Fibroblast of the aortic adventitia (primary cell): ENCODE results near the gene SV2C. TPM values are rescaled to one million over a fixed set of nuclear protein-coding genes. Genes with fewer than 3 reads are reported as not detected.

Experiments
- DNase-seq: peaks from one replicate; pipeline ENCODE4 v3.0.0-alpha.2; 2010; ENCODE audit warnings: low read depth
- H3K4me3 ChIP-seq: 2 replicates; pipeline ENCODE4 v1.5.1; 2011; ENCODE audit warnings: low read depth, mild to moderate bottlenecking, control low read depth, low read length, moderate library complexity
- total RNA-seq: library from RNA; depleted of rRNA; stranded (reverse); fragments of >200 nt; gene quantifications from 2 replicates; pipeline ENCODE4 v1.2.3, GENCODE V29; 2012; ENCODE audit warnings: low replicate concordance
- TF ChIP-seq, protein P1 (sequence below): IDR thresholded peaks from 2 replicates; pipeline ENCODE4 v1.5.1; 2011; ENCODE audit warnings: mild to moderate bottlenecking, low read length, control low read depth, inconsistent platforms; ENCODE audit not compliant: insufficient read depth

SV2C gene
- total RNA-seq, 1 donor, result not detected

DNA sequence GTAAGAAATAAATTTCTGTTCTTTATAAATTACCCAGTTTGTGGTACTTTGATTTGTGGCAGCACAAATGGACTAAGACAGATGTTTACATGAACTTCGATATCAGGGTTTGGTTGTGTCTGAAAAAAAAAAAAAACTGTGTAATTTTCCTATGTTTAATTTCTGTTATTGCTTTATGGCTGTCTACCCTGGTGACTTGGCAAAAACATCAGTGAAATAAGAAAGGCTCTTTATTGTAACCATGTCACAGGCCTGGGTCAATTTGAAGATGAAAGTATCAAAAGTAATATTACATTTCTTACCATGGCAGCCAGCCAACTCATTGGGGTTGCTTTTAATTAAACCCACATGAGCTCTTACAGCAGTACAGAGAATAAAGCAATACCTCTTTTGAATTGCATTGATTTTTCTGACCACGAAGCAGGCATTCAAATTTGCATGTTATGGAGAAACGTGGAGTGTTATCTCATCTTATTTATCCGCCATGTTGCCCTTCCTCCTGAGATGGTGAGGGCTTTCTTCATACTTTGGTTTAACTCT is 20.6 kb upstream of the SV2C start:
- no peak overlapping the region for H3K4me3 ChIP-seq
- TF ChIP-seq, protein P1, sequence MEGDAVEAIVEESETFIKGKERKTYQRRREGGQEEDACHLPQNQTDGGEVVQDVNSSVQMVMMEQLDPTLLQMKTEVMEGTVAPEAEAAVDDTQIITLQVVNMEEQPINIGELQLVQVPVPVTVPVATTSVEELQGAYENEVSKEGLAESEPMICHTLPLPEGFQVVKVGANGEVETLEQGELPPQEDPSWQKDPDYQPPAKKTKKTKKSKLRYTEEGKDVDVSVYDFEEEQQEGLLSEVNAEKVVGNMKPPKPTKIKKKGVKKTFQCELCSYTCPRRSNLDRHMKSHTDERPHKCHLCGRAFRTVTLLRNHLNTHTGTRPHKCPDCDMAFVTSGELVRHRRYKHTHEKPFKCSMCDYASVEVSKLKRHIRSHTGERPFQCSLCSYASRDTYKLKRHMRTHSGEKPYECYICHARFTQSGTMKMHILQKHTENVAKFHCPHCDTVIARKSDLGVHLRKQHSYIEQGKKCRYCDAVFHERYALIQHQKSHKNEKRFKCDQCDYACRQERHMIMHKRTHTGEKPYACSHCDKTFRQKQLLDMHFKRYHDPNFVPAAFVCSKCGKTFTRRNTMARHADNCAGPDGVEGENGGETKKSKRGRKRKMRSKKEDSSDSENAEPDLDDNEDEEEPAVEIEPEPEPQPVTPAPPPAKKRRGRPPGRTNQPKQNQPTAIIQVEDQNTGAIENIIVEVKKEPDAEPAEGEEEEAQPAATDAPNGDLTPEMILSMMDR, result no peak
- no peak for DNase-seq

DNA sequence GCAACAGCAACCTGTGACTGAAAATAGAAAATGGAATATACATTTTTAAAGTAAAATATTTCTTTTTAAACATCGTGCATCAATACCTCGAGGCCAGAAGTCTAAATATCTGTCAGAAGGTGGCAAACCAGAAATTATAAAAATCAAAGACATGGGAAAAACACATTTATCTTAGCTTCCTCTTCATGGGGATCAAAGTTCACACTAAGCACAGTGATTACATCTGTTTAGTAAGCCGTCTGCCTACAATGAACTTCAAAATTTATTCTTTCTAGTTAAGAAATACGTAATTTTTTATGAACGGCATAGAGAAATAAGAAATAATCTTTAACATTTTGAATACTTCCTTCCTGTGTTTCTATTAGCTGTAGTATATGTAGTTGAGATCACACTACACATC is 17.9 kb upstream of the SV2C start:
- no peak overlapping the region for H3K4me3 ChIP-seq
- TF ChIP-seq, protein P1, result no peak
- DNase-seq, result no peak

DNA sequence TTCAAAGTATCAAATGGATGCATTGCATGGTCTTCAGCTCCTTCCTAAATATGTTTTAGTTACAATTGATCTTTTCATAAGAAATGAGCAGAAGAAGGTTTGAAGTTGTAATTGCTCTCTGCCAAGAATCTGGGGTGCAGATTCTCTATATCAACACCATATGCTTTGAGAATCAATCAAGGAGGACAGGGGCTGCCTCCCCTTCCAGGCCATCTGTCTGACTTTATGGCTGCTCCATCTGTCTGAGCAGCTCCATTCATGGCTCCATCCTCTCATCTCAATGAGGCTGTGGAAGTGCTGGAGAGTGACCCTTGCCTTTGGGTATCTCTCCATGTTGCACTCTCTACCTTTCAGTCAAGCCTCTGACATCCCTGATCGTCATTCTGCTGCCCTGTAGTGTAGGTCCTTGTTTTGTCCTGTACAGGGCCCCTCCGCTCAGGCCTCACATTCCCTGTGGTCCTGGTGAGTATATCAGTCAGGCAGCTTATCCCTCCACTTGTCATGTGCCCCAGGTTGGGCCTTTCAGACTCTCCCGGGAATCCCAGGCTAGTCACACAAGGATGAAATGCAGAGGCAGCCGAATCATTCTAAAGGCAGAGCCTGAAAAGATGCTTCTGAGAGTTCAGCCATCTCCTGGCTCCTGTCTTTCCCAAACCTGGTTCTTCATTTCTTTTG is 14.0 kb upstream of the SV2C start:
- no peak overlapping the region for H3K4me3 ChIP-seq
- no peak for DNase-seq
- TF ChIP-seq, protein P1, result no peak

DNA sequence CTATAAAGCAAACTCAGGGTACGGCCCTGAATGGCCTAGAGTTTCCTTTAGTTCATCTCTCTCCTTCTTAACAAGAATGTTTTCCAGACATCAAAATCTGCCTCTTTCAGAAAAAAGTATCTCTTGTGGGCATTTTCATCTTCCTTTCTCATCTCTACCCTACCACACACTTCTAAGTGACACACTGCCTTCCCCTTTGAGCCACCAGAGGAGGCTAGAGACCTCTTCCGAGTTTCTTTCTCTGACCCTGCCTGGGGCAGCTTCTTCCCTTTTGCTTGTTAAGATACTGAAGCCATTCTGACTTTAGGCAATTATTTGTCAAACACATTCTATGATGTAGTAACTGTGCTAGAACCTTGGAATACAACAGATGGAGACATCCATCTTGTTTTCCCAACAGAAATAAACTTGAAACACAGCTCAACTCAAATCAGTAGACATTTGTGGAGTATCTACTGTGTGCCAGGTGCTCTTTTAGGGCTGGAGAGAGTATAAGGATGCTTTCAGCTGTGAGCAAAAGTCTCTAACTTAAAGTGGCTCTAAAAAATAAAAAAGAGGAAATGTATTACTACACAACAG is 8.6 kb upstream of the SV2C start:
- TF ChIP-seq, protein P1, result peak; percentile 12
- no peak for DNase-seq
- H3K4me3 ChIP-seq, result no peak overlapping the region

DNA sequence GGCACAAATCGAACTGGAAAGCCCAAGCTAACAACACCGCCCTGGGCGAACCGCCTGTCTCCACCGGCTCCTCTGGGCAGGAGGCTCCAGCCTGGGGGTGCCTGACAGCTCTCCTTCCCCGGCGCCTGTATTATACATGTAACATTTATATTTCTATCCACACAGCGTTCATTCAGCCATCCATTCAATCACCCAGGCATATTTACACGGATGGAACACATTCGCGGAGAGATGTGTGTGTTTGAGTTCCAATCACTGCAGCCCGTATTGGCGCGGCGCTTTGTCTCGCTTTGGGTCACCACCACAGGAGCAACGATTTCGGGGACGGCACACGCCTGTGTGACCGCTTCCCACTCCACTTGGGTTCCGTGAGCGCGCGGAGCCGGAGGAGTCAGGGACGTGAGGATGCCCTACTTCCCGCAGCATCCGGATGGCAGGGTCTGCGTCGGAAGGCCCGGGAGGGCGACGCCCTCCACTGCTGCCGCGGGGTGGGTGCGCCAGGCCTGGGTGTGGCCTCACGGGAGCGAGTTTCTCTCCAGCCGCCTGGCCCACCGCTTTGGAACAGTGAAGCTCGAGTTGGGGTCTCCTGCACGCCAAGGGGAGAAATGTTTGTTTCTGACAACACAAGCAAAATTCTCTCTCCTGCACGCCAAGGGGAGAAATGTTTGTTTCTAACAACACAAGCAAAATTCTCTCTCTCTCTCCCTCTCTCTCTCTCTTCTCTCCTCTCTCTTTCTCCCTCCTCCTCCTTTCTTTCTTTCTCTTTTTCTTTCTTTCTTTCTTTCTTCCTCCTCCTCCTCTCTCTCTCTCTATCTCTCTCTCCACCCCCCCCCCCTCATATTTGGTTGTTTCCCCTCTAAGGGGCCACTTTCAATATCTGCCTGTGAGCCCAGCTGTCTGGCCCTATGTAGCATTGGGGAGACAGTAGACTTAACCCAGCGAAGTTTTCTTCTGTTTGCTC is 1.1 kb upstream of the SV2C start:
- no peak for DNase-seq
- TF ChIP-seq, protein P1, result no peak
- no peak overlapping the region for H3K4me3 ChIP-seq

DNA sequence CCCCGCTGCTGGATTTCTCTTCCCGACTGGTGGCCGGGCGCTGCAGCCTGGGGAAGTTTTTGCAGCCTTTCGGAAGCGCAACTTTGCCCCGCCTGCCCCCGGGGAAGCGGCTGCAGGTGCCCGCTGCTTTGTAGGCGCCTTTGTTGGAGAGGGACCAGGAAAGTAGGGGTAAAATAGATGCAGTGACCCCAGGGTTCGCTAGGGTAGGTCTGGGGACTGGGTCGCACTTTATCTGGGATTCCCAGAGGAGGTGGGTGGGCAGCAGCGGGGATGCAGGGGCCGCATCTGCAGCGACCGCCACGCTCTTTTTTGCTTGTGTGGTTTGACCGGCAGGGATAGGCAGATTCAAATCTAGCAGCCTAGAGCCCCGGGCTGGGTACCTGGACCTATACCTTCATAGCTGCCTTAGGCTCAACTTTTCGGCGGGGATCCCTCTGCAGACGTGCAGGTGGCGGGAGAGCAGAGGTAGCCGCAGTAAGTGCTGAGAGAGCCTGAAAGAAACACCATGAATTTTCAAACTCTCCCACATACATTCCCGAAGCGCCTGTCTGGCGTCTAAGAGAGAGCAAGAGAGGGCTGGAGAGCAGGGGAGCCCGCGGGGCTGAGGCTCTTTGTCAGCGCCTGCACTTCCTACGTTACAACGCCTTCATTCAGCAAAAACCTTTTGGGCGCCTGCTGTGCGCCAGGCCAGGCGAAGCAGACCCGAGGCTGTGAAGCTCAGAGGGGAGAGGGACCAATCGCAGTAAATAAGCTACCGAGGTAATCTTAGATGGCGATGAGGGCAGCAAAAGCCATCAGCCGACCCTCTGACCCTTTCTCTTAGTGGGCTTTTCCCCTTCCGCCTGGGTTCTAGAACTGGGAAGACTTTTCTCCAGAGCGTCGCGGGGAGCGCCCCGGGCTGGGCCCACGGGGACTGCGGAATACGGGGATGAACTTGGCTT is 642 bp downstream of the SV2C start:
- DNase-seq, result no peak
- no peak overlapping the region for H3K4me3 ChIP-seq
- TF ChIP-seq, protein P1, result no peak
